Measurements from ENCODE around the gene TYW5. TPM values are rescaled to one million over a fixed set of nuclear protein-coding genes. Genes with fewer than 3 reads are reported as not detected.

Gene TYW5
- total RNA-seq: 1 to 10 TPM; 2.7 to 3.5 (median 3.1) TPM
- 1.7 TPM for polyA plus RNA-seq
- long read RNA-seq, donor 1, full-length matches to known transcripts: 3 of 3 reads
- long read RNA-seq, donor 1, partial matches to known transcripts: 0 of 3 reads
- long read RNA-seq, donor 1, other reads (novel, unspliced or antisense): 0 of 3 reads
- long read RNA-seq, donor 2: 0 reads
- long read RNA-seq, donor 3, full-length matches to known transcripts: 2 of 5 reads
- long read RNA-seq, donor 3, partial matches to known transcripts: 1 of 5 reads
- long read RNA-seq, donor 3, other reads (novel, unspliced or antisense): 2 of 5 reads
- long read RNA-seq, donor 4, full-length matches to known transcripts: 1 of 1 reads
- long read RNA-seq, donor 4, partial matches to known transcripts: 0 of 1 reads
- long read RNA-seq, donor 4, other reads (novel, unspliced or antisense): 0 of 1 reads

- no peaks in the 10 kb centered on the region for H3K27me3 ChIP-seq (ENCODE audit: control insufficient read depth, insufficient read depth)
- no peaks in the 10 kb centered on the region for H3K9me3 ChIP-seq (ENCODE audit: control insufficient read depth, low read length)
- peaks cover 3% of the 10 kb centered on the region for H3K4me1 ChIP-seq (ENCODE audit: control insufficient read depth, insufficient read depth, low read length)
- H3K4me3 ChIP-seq (ENCODE audit: low read length): peak within 1 kb of the TSS; percentile 81
- WGBS: under 1% methylated on average over 64 of the region's 64 CpGs
- ATAC-seq (peak; percentile 96), DNase-seq (peak; percentile 78 to 91 (median 91))
- H3K27ac ChIP-seq (ENCODE audit: low read length): peak within 1 kb of the TSS; percentile 93
- intact Hi-C loops (cut with DNase I): no loop called here
Observed at GRCh38 chr2:199955339-199956061, at the start of gene TYW5, which contains the start of gene MAIP1. Gene TYW5, minus strand, starts transcription at chr2:199955491. Its CDS starts 21 bp downstream, at chr2:199955470. Gene MAIP1, plus strand, starts transcription at chr2:199955582. Its CDS starts 217 bp downstream, at chr2:199955799.

GRCh38 chr2:200003444-200003843, 48.2 kb upstream of the TYW5 start:
- no peak overlapping the region for H3K4me3 ChIP-seq (ENCODE audit: low read length)
- H3K4me1 ChIP-seq (ENCODE audit: control insufficient read depth, insufficient read depth, low read length): no peaks in the 10 kb centered on the region
- no peaks in the 10 kb centered on the region for H3K27me3 ChIP-seq (ENCODE audit: control insufficient read depth, insufficient read depth)
- DNase-seq (no peak), ATAC-seq (no peak)
- H3K9me3 ChIP-seq (ENCODE audit: control insufficient read depth, low read length): no peaks in the 10 kb centered on the region
- intact Hi-C loops (cut with DNase I): no loop called here
- WGBS: 69% methylated on average over 1 of the region's 1 CpG
- no peak overlapping the region for H3K27ac ChIP-seq (ENCODE audit: low read length)

- no peaks in the 10 kb centered on the region for H3K27me3 ChIP-seq (ENCODE audit: control insufficient read depth, insufficient read depth)
- no peaks in the 10 kb centered on the region for H3K4me1 ChIP-seq (ENCODE audit: control insufficient read depth, insufficient read depth, low read length)
- WGBS: 45% methylated on average over 2 of the region's 2 CpGs
- peak; percentile 81 to 84 for ATAC-seq
- no peak for DNase-seq
- H3K4me3 ChIP-seq (ENCODE audit: low read length): no peak overlapping the region
- intact Hi-C loops (cut with DNase I): no loop called here
- no peak overlapping the region for H3K27ac ChIP-seq (ENCODE audit: low read length)
- H3K9me3 ChIP-seq (ENCODE audit: control insufficient read depth, low read length): no peaks in the 10 kb centered on the region
Observed at GRCh38 chr2:200000444-200001163, 45.3 kb upstream of the TYW5 start.

- 94% methylated on average over 4 of the region's 4 CpGs for WGBS
- Histone ChIP-seq H3K4me3 (ENCODE audit: low read length) (no peak overlapping the region), H3K27ac (ENCODE audit: low read length) (no peak overlapping the region), H3K9me3 (ENCODE audit: control insufficient read depth, low read length) (no peaks in the 10 kb centered on the region), H3K4me1 (ENCODE audit: control insufficient read depth, insufficient read depth, low read length) (no peaks in the 10 kb centered on the region), H3K27me3 (ENCODE audit: control insufficient read depth, insufficient read depth) (no peaks in the 10 kb centered on the region)
- intact Hi-C loops (cut with DNase I): loop anchor here in 1 of 4 donors (10.0 kb wide), 1 partner anchor 306 kb away; the partner anchor contains the start of gene SPATS2L
- DNase-seq: no peak
- ATAC-seq: no peak
Observed at GRCh38 chr2:199999166-199999565, 43.9 kb upstream of the TYW5 start.

- Histone ChIP-seq H3K4me3 (ENCODE audit: low read length) (no peak overlapping the region), H3K9me3 (ENCODE audit: control insufficient read depth, low read length) (no peaks in the 10 kb centered on the region), H3K27ac (ENCODE audit: low read length) (no peak overlapping the region), H3K27me3 (ENCODE audit: control insufficient read depth, insufficient read depth) (no peaks in the 10 kb centered on the region), H3K4me1 (ENCODE audit: control insufficient read depth, insufficient read depth, low read length) (no peaks in the 10 kb centered on the region)
- intact Hi-C loops (cut with DNase I): loop anchor here in 1 of 4 donors (10.0 kb wide), 1 partner anchor 308 kb away; the partner anchor contains the start of gene SPATS2L
- DNase-seq (no peak), ATAC-seq (peak in 1 of 2 donors; percentile 28)
- 72% methylated on average over 3 of the region's 3 CpGs for whole genome bisulfite sequencing
Observed at GRCh38 chr2:199997296-199997695, 42.0 kb upstream of the TYW5 start.

- no peaks in the 10 kb centered on the region for H3K9me3 ChIP-seq (ENCODE audit: control insufficient read depth, low read length)
- no peaks in the 10 kb centered on the region for H3K27me3 ChIP-seq (ENCODE audit: control insufficient read depth, insufficient read depth)
- ATAC-seq (no peak), DNase-seq (no peak)
- no peak overlapping the region for H3K4me3 ChIP-seq (ENCODE audit: low read length)
- H3K27ac ChIP-seq (ENCODE audit: low read length): no peak overlapping the region
- intact Hi-C loops (cut with DNase I): loop anchor here in 1 of 4 donors (10.0 kb wide), 1 partner anchor 310 kb away; the partner anchor contains the start of gene SPATS2L
- H3K4me1 ChIP-seq (ENCODE audit: control insufficient read depth, insufficient read depth, low read length): no peaks in the 10 kb centered on the region
- WGBS: 85% methylated on average over 2 of the region's 2 CpGs
Observed at GRCh38 chr2:199994896-199995295, 39.6 kb upstream of the TYW5 start.

- DNase-seq (no peak), ATAC-seq (no peak)
- no peaks in the 10 kb centered on the region for H3K4me1 ChIP-seq (ENCODE audit: control insufficient read depth, insufficient read depth, low read length)
- H3K27ac ChIP-seq (ENCODE audit: low read length): no peak overlapping the region
- no peaks in the 10 kb centered on the region for H3K9me3 ChIP-seq (ENCODE audit: control insufficient read depth, low read length)
- intact Hi-C loops (cut with DNase I): loop anchor here in 1 of 4 donors (10.0 kb wide), 1 partner anchor 310 kb away; the partner anchor contains the start of gene SPATS2L
- WGBS: 91% methylated on average over 3 of the region's 3 CpGs
- no peak overlapping the region for H3K4me3 ChIP-seq (ENCODE audit: low read length)
- no peaks in the 10 kb centered on the region for H3K27me3 ChIP-seq (ENCODE audit: control insufficient read depth, insufficient read depth)
Observed at GRCh38 chr2:199994371-199994770, 39.1 kb upstream of the TYW5 start.

- ATAC-seq: no peak
- DNase-seq: no peak
- no peak overlapping the region for H3K27ac ChIP-seq (ENCODE audit: low read length)
- H3K9me3 ChIP-seq (ENCODE audit: control insufficient read depth, low read length): no peaks in the 10 kb centered on the region
- H3K4me3 ChIP-seq (ENCODE audit: low read length): no peak overlapping the region
- H3K4me1 ChIP-seq (ENCODE audit: control insufficient read depth, insufficient read depth, low read length): peaks cover 3% of the 10 kb centered on the region
- 92% methylated on average over 3 of the region's 3 CpGs for WGBS
- no peaks in the 10 kb centered on the region for H3K27me3 ChIP-seq (ENCODE audit: control insufficient read depth, insufficient read depth)
- intact Hi-C loops (cut with DNase I): loop anchor here in 1 of 4 donors (10.0 kb wide), 1 partner anchor 313 kb away; the partner anchor contains the start of gene SPATS2L
Observed at GRCh38 chr2:199992296-199992695, 37.0 kb upstream of the TYW5 start.

- no peak overlapping the region for H3K4me3 ChIP-seq (ENCODE audit: low read length)
- ATAC-seq: no peak
- WGBS: 90% methylated on average over 2 of the region's 2 CpGs
- H3K4me1 ChIP-seq (ENCODE audit: control insufficient read depth, insufficient read depth, low read length): peaks cover 3% of the 10 kb centered on the region
- H3K27ac ChIP-seq (ENCODE audit: low read length): no peak overlapping the region
- H3K9me3 ChIP-seq (ENCODE audit: control insufficient read depth, low read length): no peaks in the 10 kb centered on the region
- H3K27me3 ChIP-seq (ENCODE audit: control insufficient read depth, insufficient read depth): no peaks in the 10 kb centered on the region
- intact Hi-C loops (cut with DNase I): loop anchor here in 1 of 4 donors (10.0 kb wide), 1 partner anchor 313 kb away; the partner anchor contains the start of gene SPATS2L
- no peak for DNase-seq
Observed at GRCh38 chr2:199991691-199992090, 36.4 kb upstream of the TYW5 start.

- no peaks in the 10 kb centered on the region for H3K9me3 ChIP-seq (ENCODE audit: control insufficient read depth, low read length)
- intact Hi-C loops (cut with DNase I): loop anchor here in 2 of 4 donors (10.0 kb wide), 1 partner anchor 315 kb away; the partner anchor contains the start of gene SPATS2L (in 2 of the 2)
- WGBS: 98% methylated on average over 5 of the region's 5 CpGs
Observed at GRCh38 chr2:199989822-199990221, 34.5 kb upstream of the TYW5 start.

More at GRCh38 chr2:199989822-199990221, 34.5 kb upstream of the TYW5 start:
- H3K4me1 ChIP-seq (ENCODE audit: control insufficient read depth, insufficient read depth, low read length): peaks cover 3% of the 10 kb centered on the region
- H3K27me3 ChIP-seq (ENCODE audit: control insufficient read depth, insufficient read depth): no peaks in the 10 kb centered on the region
- DNase-seq (no peak), ATAC-seq (no peak)
- H3K4me3 ChIP-seq (ENCODE audit: low read length): no peak overlapping the region
- H3K27ac ChIP-seq (ENCODE audit: low read length): no peak overlapping the region

Measured in right cardiac atrium (tissue), 5 donors.